Stimulated activated naive CD4-positive, alpha-beta T cell (primary cell): ENCODE results near the gene LAMP1.
"Not testable (repeated sequence)": the region's sequence is repeated elsewhere in the genome, so short reads cannot be mapped to it uniquely, and the experiment has no call there.

Experiments
- DNase-seq, 6 experiments: peaks; one replicate each; lab custom pipeline; 2025; lab: John Stamatoyannopoulos, UW

Gene LAMP1

DNA sequence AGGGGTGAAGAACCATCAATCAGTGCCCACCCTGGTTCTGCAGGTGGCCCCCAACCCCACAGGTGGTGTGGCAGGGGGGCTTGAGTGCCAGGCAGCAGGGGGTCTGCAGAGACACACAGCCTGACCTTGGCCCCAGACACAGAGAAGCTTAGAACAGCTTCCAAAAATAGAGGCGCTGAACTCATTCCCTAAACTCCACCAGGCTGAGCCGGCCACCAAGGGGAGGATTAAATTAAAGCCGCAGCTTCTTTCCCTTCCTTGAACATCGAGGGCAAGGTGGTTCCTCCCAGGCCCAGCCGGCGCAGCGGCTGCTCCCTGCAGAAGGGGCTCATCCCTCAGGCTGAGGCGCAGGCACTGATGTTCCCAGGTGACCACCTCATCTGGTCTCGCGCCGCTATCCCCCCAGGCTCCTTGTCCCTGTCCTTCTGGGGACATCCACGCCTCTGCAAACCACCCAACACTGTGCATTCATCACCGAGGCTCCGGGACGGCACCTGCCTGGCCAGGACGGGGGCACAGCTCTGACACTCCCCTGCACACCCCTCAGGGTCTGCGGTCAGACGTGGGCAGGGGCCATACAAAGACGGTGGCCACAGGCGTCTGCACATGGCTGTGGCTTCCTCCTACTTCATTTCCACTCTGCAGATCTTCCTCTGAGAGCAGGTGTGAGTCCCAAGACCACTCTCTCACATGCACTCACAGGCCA lies 30.9 kb downstream of the LAMP1 start:
- DNase-seq: no peak

DNA sequence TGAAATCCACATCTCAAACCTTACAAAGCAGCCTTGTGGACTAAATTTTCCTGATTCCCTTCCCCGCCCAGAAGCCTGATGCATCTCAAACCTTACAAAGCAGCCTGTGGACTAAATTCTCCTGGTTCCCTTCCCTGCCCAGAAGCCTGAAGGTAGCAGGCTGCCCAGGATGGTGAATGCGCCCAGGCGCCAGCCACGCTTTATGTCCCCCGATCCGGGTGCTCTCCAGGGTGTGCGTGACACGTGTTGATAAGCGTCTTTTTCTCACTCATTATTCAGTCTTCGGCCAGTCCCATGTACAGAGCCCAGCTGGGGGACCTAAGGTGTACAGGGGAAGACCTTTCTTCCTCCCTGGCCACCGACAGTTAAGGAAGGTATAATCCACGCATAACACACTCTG lies 31.8 kb downstream of the LAMP1 start:
- DNase-seq: no peak

- DNase-seq: no peak
Observed at GRCh38 chr13:113329656-113330312, 32.7 kb downstream of the LAMP1 start.

DNA sequence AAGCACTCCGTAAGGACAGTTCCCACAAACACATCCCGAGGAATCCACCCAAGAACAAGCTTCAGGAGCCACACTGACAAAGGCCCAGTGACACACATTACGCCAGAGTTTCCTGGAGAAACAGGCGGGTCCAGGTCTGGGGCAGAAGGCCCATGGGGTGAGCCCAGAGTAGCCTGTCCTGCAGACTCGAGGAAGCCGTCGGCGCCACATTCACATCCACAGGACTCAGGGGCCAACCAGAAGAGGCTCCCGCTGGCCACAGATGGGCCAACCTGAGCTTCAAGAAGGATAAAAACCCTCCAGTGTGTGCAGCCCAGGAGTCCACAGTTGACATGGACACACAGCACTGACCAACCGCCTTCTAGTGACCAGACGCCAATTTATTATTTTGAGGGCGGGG lies 35.6 kb downstream of the LAMP1 start:
- DNase-seq: no peak

- no peak for DNase-seq
Observed at GRCh38 chr13:113333076-113333475, 36.0 kb downstream of the LAMP1 start.

DNA sequence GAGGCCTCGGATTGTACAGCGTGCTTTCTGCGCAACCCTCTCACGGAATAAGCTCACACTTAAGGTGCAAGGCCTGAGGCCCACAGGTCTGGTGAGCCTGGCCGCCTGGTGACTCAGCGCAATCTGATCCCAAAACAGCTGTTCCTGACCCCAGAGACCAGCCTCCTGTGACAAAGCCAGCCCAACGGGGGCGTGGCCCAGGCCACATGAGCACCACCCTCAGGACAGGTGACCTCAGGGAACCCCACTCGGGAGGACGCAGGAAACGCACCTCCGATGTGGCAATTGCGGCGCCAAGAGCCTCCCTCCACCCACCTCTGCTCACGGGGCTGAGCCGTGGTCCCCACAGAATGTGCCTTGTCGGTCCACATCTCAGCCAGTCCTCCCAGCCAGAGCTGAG lies 40.5 kb downstream of the LAMP1 start:
- DNase-seq: no peak

GRCh38 chr13:113337976-113338375 lies 40.9 kb downstream of the LAMP1 start:
- no peak for DNase-seq

GRCh38 chr13:113338451-113338850 lies 41.4 kb downstream of the LAMP1 start:
- no peak for DNase-seq

GRCh38 chr13:113342820-113343691 lies 46.0 kb downstream of the LAMP1 start:
- no peak for DNase-seq

DNA sequence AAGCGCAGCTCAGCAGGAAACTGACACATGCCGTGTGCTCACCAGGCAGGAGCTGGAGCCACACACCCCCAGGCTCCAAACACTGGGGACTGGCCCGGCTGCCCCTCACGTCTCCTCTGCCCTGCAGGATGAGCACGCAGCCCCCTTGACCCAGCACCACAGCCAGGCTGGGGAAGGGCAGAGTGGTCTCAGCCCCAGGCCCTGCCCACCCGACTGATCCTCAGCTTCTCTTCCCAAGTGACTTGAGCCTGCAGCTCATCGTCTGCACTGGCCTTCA lies 46.6 kb downstream of the LAMP1 start:
- DNase-seq: no peak

DNA sequence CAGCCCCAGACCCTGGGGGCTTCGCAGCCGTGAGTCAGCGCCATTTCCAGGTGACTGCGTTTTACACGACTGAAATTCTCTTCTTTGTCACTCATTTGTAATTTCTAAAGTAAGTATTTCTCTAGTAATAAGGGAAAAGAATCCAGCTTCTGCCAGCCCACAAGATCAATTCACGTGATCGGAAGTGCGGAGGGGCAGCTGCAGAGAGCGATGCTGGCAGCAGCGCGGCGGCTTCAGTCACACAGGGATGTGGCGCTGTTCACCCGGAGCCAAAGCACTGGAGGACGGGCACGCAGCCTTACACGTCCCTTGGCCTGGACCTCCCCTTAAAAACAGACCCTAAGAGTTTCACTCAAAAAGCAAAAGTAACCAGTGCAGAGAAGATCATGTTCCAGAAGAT lies 48.4 kb downstream of the LAMP1 start:
- no peak for DNase-seq

DNA sequence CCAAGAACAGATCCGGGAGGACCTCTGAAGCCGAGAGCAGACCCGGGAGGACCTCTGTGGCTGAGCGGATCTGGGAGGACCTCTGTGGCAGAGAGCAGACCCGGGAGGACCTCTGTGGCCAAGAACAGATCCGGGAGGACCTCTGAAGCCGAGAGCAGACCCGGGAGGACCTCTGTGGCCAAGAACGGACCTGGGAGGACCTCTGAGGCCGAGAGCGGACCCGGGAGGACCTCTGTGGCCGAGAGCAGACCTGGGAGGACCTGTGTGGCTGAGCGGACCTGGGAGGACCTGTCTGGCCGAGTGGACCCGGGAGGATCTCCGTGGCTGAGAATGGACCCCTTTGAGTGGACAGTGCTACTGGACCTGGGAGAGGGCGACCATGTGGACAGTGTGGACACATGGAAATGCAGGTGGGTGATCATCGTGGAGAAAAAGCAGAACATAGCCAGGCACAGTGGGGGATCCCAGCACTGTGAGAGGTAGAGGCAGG lies 50.7 kb downstream of the LAMP1 start:
- not testable (repeated sequence) for DNase-seq

DNA sequence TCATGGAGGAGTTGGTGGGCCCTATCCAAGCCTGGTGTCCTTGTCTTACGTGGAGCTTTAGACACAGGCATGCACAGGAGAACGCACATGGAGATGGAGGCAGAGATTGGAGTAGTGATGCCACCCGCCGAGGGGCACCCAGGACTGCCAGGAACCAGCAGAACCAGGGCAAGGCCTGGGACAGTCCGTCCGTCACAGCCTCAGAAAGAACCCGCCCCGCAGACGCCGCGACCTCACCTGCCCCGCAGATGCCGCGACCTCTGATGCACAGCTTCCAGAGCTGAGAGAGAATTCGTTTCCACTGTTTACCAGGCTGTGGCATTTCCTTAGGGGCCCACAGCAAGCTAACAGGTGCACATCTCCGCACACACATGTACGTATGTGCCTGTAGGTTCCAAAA lies 51.6 kb downstream of the LAMP1 start:
- DNase-seq: no peak

- no peak for DNase-seq
Observed at GRCh38 chr13:113349050-113349449, 52.0 kb downstream of the LAMP1 start.

DNA sequence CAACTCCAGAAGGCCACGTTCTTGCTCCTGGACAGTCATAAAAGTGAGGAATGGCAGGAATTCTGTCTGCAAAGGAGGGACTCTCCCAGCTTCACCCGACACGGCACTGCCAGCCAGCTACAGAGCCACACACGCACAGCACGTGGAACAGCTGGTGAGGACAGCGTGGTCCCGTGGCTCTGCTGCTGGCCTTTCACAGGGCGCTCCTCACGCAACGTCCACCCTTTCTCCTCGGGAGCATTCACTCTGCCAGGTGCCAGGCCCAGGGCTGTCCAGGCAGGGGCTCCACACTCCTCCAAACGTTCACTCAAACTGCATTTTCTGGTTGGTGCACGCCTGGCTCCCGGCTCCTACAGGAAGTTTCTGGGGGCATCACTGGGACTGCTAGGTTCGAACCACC lies 52.5 kb downstream of the LAMP1 start:
- no peak for DNase-seq

- DNase-seq: no peak
Observed at GRCh38 chr13:113350065-113350937, 53.3 kb downstream of the LAMP1 start.

DNA sequence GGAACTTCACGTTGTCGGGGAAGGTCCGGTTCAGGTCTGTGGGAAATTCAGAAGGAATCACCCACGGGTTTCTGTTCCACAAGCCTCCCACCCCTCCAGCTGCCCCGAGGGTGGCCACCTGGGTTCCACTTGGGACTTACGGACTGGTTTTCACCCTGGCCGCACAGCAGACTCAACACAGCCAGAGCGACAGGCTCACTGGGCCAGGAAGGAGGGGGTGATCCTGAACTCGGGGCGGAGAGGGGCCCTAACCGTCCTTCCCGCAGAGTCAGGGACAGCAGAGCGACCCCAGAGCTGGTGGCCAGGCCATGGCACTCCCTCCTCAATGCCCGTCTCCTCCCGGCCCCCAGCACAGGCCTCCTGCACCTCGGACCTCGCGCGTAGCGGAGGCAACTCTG lies 53.9 kb downstream of the LAMP1 start:
- DNase-seq: no peak

DNA sequence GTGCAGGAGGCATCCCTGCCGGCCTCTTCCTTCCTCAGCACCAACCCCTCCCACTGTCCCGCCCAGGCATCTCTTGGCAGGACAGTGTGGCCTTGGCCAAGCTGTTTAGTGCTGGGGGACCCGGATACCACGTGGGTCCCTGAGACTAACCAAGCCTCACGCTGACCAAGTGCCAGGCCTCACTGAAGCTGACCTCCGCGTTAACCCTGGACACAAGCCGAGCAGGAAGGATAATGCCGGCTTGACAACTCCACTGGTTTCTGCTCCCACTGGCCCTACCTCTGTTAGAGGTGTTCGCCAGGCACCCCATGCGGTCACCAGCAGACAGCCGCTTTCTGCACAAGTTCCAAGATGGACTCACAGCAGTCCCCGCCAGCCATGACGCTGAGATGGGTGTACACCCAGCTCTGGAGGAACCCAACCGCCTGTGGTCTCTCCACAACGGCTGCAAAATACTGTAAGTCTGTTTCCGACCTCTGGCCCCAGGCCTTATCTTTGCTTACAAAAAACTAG lies 54.5 kb downstream of the LAMP1 start:
- no peak for DNase-seq

- no peak for DNase-seq
Observed at GRCh38 chr13:113353254-113353653, 56.2 kb downstream of the LAMP1 start.

DNA sequence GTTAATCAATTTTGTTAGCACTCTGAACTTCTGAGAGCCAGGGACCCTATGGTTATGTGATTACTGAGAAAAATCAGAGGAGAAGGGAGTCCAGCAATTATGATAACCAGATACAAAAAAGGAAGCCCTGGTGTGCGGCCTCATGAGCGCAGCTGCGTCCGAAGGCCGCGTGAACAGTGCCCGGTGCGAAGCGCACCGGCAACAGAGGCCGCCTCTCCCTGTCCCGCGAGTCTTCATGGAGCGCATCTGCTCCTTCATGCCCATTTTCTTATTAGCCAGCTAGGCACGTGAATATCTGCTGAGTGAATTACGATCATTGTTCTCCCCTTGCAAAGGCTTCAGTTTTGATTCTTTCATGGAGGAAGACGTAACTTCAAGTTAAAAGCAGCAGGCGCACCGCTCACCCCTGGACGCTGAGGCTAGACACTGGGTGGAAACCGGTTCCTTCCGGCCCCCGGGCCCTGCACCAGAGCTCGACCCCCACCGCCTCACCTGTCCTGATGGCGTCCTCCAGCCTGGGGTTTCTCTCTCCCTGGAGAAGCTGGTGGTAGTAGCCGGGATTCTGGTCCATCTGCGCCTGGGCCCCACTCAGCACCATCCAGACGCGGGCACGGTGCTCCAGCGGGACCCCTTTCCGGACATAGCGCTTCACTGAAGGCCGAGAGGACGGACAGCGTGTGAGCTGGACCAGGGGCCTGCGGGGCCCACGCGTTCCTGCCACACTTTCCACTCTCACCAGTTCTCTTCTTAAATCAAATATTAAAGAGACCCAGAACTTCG lies 58.0 kb downstream of the LAMP1 start:
- no peak for DNase-seq

GRCh38 chr13:113355621-113356020 lies 58.6 kb downstream of the LAMP1 start:
- no peak for DNase-seq
